Fibroblast of skin of right quadriceps (primary cell): Measurements from ENCODE around the gene OSBPL7.

Source experiments
- DNase-seq: peaks from one replicate; pipeline ENCODE4 v3.0.0-alpha.2; 2013

OSBPL7 gene

GRCh38 chr17:47821424-47822391, at the start of gene OSBPL7:
OSBPL7 (minus strand) TSS chr17:47821794; CDS start chr17:47820278, 1,516 bp downstream.
- DNase-seq = peak; percentile 83

- no peak for DNase-seq
Observed at GRCh38 chr17:47871048-47871447, 49.5 kb upstream of the OSBPL7 start.

GRCh38 chr17:47870056-47870455, 48.5 kb upstream of the OSBPL7 start:
- DNase-seq = no peak

GRCh38 chr17:47869114-47869513, 47.5 kb upstream of the OSBPL7 start:
- DNase-seq = no peak

- no peak for DNase-seq
Observed at GRCh38 chr17:47867813-47868533, 46.4 kb upstream of the OSBPL7 start.

- DNase-seq = no peak
Observed at GRCh38 chr17:47866941-47867340, 45.3 kb upstream of the OSBPL7 start.

- no peak for DNase-seq
Observed at GRCh38 chr17:47864791-47865216, 43.2 kb upstream of the OSBPL7 start.

GRCh38 chr17:47862621-47863440, 41.2 kb upstream of the OSBPL7 start:
- peak; percentile 86 for DNase-seq

GRCh38 chr17:47860386-47860785, 38.8 kb upstream of the OSBPL7 start:
- no peak for DNase-seq

GRCh38 chr17:47857551-47858455, 36.2 kb upstream of the OSBPL7 start:
- DNase-seq = no peak

GRCh38 chr17:47856830-47857229, 35.2 kb upstream of the OSBPL7 start:
- DNase-seq = no peak

GRCh38 chr17:47855737-47856136, 34.1 kb upstream of the OSBPL7 start:
- no peak for DNase-seq

GRCh38 chr17:47853616-47854015, 32.0 kb upstream of the OSBPL7 start:
- no peak for DNase-seq

- DNase-seq = no peak
Observed at GRCh38 chr17:47852113-47852949, 30.7 kb upstream of the OSBPL7 start.

- no peak for DNase-seq
Observed at GRCh38 chr17:47851764-47852112, 30.1 kb upstream of the OSBPL7 start.

- peak; percentile 38 for DNase-seq
Observed at GRCh38 chr17:47850692-47851573, 29.3 kb upstream of the OSBPL7 start, which contains the start of gene SP6. SP6 (minus strand) TSS chr17:47851163; CDS start chr17:47848429, 2,734 bp downstream.

GRCh38 chr17:47850373-47850691, 28.7 kb upstream of the OSBPL7 start:
- DNase-seq = no peak

GRCh38 chr17:47848198-47848513, 26.6 kb upstream of the OSBPL7 start:
- no peak for DNase-seq

- DNase-seq = no peak
Observed at GRCh38 chr17:47847341-47848197, 26.0 kb upstream of the OSBPL7 start.
